Measurements from ENCODE around the gene TTLL11.

GRCh38 chr9:121815084-121815483, 278.0 kb downstream of the TTLL11 start:
- TF ChIP-seq POLR2A (IDR thresholded peaks at IDR 0.05), result no peak
- TF ChIP-seq, protein P1, sequence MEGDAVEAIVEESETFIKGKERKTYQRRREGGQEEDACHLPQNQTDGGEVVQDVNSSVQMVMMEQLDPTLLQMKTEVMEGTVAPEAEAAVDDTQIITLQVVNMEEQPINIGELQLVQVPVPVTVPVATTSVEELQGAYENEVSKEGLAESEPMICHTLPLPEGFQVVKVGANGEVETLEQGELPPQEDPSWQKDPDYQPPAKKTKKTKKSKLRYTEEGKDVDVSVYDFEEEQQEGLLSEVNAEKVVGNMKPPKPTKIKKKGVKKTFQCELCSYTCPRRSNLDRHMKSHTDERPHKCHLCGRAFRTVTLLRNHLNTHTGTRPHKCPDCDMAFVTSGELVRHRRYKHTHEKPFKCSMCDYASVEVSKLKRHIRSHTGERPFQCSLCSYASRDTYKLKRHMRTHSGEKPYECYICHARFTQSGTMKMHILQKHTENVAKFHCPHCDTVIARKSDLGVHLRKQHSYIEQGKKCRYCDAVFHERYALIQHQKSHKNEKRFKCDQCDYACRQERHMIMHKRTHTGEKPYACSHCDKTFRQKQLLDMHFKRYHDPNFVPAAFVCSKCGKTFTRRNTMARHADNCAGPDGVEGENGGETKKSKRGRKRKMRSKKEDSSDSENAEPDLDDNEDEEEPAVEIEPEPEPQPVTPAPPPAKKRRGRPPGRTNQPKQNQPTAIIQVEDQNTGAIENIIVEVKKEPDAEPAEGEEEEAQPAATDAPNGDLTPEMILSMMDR (IDR thresholded peaks at IDR 0.05), result no peak

Measured in uterus (tissue), 2 donors.